ENCODE measurements around the gene MAML3. TPM values are rescaled to one million over a fixed set of nuclear protein-coding genes. Genes with fewer than 3 reads are reported as not detected.

The MAML3 gene
- total and polyA plus RNA-seq, 2 experiments from 2014 or later, result 4.1 to 11.2 TPM

DNA sequence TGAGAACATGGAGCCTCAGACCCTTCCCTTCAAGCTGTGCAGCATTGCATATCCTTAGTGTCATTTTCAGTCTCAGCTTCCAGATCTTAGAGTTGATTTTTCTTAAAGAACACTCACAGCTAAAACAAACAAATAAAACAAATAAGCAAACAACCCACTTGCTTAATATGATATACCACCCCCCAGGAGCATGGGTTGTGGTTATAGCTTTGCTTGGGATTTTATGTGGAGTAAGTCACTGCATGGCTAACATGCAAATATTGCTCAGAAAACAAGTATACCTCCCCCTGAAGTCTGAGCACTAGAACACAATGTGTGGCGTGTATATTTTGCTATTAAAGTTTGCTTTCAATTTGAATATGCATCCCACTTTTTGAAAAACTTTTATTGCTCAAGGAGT lies 409.8 kb downstream of the MAML3 start:
- no peaks in the 10 kb centered on the region for H3K79me2 ChIP-seq
- H3K4me1 ChIP-seq (ENCODE audit: insufficient read depth), result peaks cover 28% of the 10 kb centered on the region
- no peak overlapping the region for H2AFZ ChIP-seq
- no peaks in the 10 kb centered on the region for H3K36me3 ChIP-seq (replicated peaks; ENCODE audit: insufficient read depth, low read depth)
- no peak for DNase-seq (ENCODE audit: low spot score)
- no peaks in the 10 kb centered on the region for H3K9me2 ChIP-seq (replicated peaks; ENCODE audit: insufficient read depth)
- no peak overlapping the region for H3K4me3 ChIP-seq
- no peaks in the 10 kb centered on the region for H4K20me1 ChIP-seq (ENCODE audit: insufficient read depth, poor library complexity, severe bottlenecking)
- H3K27ac ChIP-seq, result no peak overlapping the region
- no peak overlapping the region for H3K4me2 ChIP-seq
- H3K9me3 ChIP-seq (ENCODE audit: low read depth), result no peaks in the 10 kb centered on the region
- no peaks in the 10 kb centered on the region for H3K27me3 ChIP-seq
- TF ChIP-seq EZH2phosphoT487 (IDR thresholded peaks at IDR 0.05; ENCODE audit: low read depth, severe bottlenecking, unreplicated experiment), result no peak
- TF ChIP-seq, protein P1, sequence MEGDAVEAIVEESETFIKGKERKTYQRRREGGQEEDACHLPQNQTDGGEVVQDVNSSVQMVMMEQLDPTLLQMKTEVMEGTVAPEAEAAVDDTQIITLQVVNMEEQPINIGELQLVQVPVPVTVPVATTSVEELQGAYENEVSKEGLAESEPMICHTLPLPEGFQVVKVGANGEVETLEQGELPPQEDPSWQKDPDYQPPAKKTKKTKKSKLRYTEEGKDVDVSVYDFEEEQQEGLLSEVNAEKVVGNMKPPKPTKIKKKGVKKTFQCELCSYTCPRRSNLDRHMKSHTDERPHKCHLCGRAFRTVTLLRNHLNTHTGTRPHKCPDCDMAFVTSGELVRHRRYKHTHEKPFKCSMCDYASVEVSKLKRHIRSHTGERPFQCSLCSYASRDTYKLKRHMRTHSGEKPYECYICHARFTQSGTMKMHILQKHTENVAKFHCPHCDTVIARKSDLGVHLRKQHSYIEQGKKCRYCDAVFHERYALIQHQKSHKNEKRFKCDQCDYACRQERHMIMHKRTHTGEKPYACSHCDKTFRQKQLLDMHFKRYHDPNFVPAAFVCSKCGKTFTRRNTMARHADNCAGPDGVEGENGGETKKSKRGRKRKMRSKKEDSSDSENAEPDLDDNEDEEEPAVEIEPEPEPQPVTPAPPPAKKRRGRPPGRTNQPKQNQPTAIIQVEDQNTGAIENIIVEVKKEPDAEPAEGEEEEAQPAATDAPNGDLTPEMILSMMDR (IDR thresholded peaks at IDR 0.05; ENCODE audit: poor library complexity), result no peak
- no peak for TF ChIP-seq EZH2 (IDR thresholded peaks at IDR 0.05; ENCODE audit: borderline replicate concordance)
- WGBS (ENCODE audit: low lambda C conversion rate, missing lambda C conversion rate), result 91% methylated on average over 1 of the region's 1 CpG

DNA sequence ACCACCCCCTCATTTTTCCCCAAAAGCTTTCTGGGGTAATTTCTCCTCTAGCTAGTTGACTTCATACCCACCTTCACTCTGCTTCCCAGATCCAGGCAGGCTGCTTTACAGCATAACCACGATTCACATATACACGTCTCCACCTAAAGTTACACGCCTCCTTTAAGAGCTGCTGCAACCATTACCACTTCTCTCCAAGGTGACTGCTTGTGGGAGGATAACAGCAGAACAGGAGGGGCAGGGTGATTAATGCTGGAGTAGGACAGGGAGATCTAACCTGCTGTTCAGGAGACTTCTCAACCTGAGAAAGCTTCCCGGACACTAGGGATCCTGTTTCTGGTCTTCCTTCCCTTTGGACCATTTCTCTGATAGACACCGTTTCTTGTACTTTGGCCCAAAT lies 411.0 kb downstream of the MAML3 start:
- Histone ChIP-seq H3K9me2 (replicated peaks; ENCODE audit: insufficient read depth) (no peaks in the 10 kb centered on the region), H3K27ac (no peak overlapping the region), H2AFZ (no peak overlapping the region), H3K4me1 (ENCODE audit: insufficient read depth) (peaks cover 26% of the 10 kb centered on the region), H3K79me2 (no peaks in the 10 kb centered on the region), H3K9me3 (ENCODE audit: low read depth) (no peaks in the 10 kb centered on the region), H3K36me3 (replicated peaks; ENCODE audit: insufficient read depth, low read depth) (no peaks in the 10 kb centered on the region), H3K27me3 (no peaks in the 10 kb centered on the region), H3K4me2 (no peak overlapping the region), H4K20me1 (ENCODE audit: insufficient read depth, poor library complexity, severe bottlenecking) (no peaks in the 10 kb centered on the region), H3K4me3 (no peak overlapping the region)
- DNase-seq (ENCODE audit: low spot score), result no peak
- 67% methylated on average over 5 of the region's 5 CpGs for WGBS (ENCODE audit: low lambda C conversion rate, missing lambda C conversion rate)
- no peak for TF ChIP-seq EZH2phosphoT487 (IDR thresholded peaks at IDR 0.05; ENCODE audit: low read depth, severe bottlenecking, unreplicated experiment)
- TF ChIP-seq, protein P1 (IDR thresholded peaks at IDR 0.05; ENCODE audit: poor library complexity), result no peak
- no peak for TF ChIP-seq EZH2 (IDR thresholded peaks at IDR 0.05; ENCODE audit: borderline replicate concordance)

DNA sequence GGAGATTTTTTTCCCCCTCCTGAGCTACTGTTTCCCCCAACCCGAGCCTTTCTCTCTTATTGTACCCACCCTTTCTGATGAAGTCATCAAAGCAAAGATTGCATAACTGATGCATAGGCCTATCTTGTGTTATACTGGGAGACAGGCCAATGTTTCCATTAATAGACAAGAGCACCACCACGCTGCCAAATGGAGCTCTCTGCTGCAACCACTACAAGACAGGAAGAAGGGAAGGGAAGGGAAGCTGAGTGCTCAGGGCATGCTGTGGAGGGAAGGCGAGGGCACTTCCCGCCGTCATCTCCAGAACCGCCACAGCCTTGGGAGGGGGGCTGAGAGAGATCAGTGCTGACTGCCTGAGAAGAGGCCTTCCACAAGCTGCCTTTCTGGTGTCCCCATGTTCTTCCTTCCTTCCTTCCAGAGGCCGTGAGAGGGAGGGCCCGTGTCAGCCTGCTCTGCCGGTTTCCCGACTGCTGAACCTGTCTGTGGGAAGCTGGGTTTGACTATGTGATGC lies 413.4 kb downstream of the MAML3 start:
- 64% methylated on average over 10 of the region's 10 CpGs for WGBS (ENCODE audit: low lambda C conversion rate, missing lambda C conversion rate)
- no peak overlapping the region for H2AFZ ChIP-seq
- peak overlapping the region; percentile 9 for H3K4me2 ChIP-seq

More for the DNA sequence above, 413.4 kb downstream of the MAML3 start:
- H3K4me1 ChIP-seq (ENCODE audit: insufficient read depth), result peaks cover 22% of the 10 kb centered on the region
- peak overlapping the region; percentile 80 for H3K27ac ChIP-seq
- TF ChIP-seq, protein P1 (IDR thresholded peaks at IDR 0.05; ENCODE audit: poor library complexity), result peak; percentile 32
- no peak for TF ChIP-seq EZH2 (IDR thresholded peaks at IDR 0.05; ENCODE audit: borderline replicate concordance)
- no peak for TF ChIP-seq EZH2phosphoT487 (IDR thresholded peaks at IDR 0.05; ENCODE audit: low read depth, severe bottlenecking, unreplicated experiment)
- H3K9me2 ChIP-seq (replicated peaks; ENCODE audit: insufficient read depth), result no peaks in the 10 kb centered on the region
- H3K4me3 ChIP-seq, result no peak overlapping the region
- no peaks in the 10 kb centered on the region for H4K20me1 ChIP-seq (ENCODE audit: insufficient read depth, poor library complexity, severe bottlenecking)
- no peaks in the 10 kb centered on the region for H3K79me2 ChIP-seq
- no peaks in the 10 kb centered on the region for H3K36me3 ChIP-seq (replicated peaks; ENCODE audit: insufficient read depth, low read depth)
- H3K27me3 ChIP-seq, result no peaks in the 10 kb centered on the region
- peak; percentile 83 for DNase-seq (ENCODE audit: low spot score)
- no peaks in the 10 kb centered on the region for H3K9me3 ChIP-seq (ENCODE audit: low read depth)

Measured in hepatocyte (in vitro differentiated cells).